Esophagus muscularis mucosa (tissue), 4 donors: ENCODE measurements around the gene TFF1. TPM values are rescaled to one million over a fixed set of nuclear protein-coding genes. Genes with fewer than 3 reads are reported as not detected.

ENCODE experiments used
- DNase-seq: peaks from one replicate; pipeline ENCODE4 v3.0.0-alpha.2; 2017; ENCODE audit errors: extremely low spot score
- H3K27ac ChIP-seq, 4 donors: fragments of 200-600 bp; sonication (generic); replicated peaks in 1 of 4; 1 replicate in 3 of 4; 2 replicates in 1 of 4; pipeline ENCODE4 v1.5.1; 2016 to 2019; ENCODE audit warnings: mild to moderate bottlenecking in 1 of 4
- H3K27me3 ChIP-seq, 4 donors: fragments of 200-600 bp; sonication (generic); one replicate each; pipeline versions ENCODE4 v1.5.1 to v1.6.0; 2016 to 2019
- H3K36me3 ChIP-seq, 4 donors: fragments of 200-600 bp; sonication (generic); one replicate each; pipeline ENCODE4 v1.5.1; 2016 to 2019
- H3K4me1 ChIP-seq, 4 donors: fragments of 200-600 bp; sonication (generic); one replicate each; pipeline ENCODE4 v1.5.1; 2016 to 2019
- H3K4me3 ChIP-seq, 4 donors: fragments of 200-600 bp; sonication (generic); 1 replicate in 2 of 4; 2 replicates in 2 of 4; pipeline ENCODE4 v1.5.1; 2016 to 2019; ENCODE audit warnings: mild to moderate bottlenecking in 4 of 4, moderate library complexity in 1 of 4
- H3K9me3 ChIP-seq, 4 donors: fragments of 200-600 bp; sonication (generic); 1 replicate in 3 of 4; 2 replicates in 1 of 4; pipeline ENCODE4 v1.5.1; 2016 to 2019
- EP300 ChIP-seq: sonication (generic); formaldehyde crosslinking; IDR thresholded peaks from one replicate; pipeline ENCODE4 v1.6.1; 2017; ENCODE audit warnings: antibody characterized with exemption
- POLR2A ChIP-seq: fragments of 450-650 bp; IDR thresholded peaks from one replicate; pipeline ENCODE4 v1.6.1; 2017; ENCODE audit warnings: antibody characterized with exemption, moderate library complexity, mild to moderate bottlenecking, low read depth
- POLR2AphosphoS5 ChIP-seq, 2 donors: sonication (generic); formaldehyde crosslinking; IDR thresholded peaks; one replicate each; pipeline ENCODE4 v1.6.1; 2017; ENCODE audit warnings: antibody characterized with exemption in 2 of 2
- WGBS: methylation state at CpG from one replicate; pipeline ENCODE4 v1.1.5; 2018; 5-methylcytosine and 5-hydroxymethylcytosine counted together
- intact Hi-C: fragments of 100-400 bp; cut with DNase I; formaldehyde crosslinking; loops from one replicate; pipeline ENCODE4 v1.15.1; 2023
- total RNA-seq, 4 donors: library from RNA; depleted of rRNA; stranded (reverse); fragments of >200 nt; gene quantifications; one replicate each; pipeline versions ENCODE4 v1.1.0 to v1.2.1, GENCODE V29; 2016
- TF ChIP-seq, protein P1 (sequence below), 3 experiments: fragments of 200-600 bp in 2 of 3; fragments of 450-650 bp in 1 of 3; sonication (generic) in 2 of 3; IDR thresholded peaks; one replicate each; pipeline ENCODE4 v1.5.1; 2017 to 2019; ENCODE audit warnings: antibody characterized with exemption in 3 of 3, mild to moderate bottlenecking in 2 of 3, moderate library complexity in 1 of 3

Gene TFF1
- total RNA-seq, 4 donors from 2014 or later = not detected

DNA sequence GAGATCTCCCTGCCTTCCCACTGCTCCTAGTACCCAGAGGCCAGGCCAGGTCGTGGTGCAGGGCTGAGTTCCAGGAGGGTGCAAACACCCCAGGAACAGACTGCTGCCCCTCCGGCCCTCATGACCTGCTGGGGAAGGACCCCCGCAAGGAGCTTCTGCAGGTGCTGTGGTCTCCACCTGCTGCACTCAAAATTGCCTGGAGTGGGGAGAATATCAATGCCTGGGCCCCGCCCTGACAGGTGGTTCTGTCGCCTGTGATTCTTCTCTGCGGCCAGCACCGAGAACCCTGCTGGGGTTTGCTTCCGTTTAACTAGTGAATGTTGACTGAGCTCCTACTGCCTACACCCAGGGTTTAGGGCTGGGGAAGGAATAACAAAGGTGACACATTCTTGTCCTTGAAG lies 49.0 kb downstream of the TFF1 start:
- no peak for DNase-seq
- 88% methylated on average over 8 of the region's 8 CpGs for WGBS
- no peaks in the 10 kb centered on the region for H3K36me3 ChIP-seq
- TF ChIP-seq, protein P1, sequence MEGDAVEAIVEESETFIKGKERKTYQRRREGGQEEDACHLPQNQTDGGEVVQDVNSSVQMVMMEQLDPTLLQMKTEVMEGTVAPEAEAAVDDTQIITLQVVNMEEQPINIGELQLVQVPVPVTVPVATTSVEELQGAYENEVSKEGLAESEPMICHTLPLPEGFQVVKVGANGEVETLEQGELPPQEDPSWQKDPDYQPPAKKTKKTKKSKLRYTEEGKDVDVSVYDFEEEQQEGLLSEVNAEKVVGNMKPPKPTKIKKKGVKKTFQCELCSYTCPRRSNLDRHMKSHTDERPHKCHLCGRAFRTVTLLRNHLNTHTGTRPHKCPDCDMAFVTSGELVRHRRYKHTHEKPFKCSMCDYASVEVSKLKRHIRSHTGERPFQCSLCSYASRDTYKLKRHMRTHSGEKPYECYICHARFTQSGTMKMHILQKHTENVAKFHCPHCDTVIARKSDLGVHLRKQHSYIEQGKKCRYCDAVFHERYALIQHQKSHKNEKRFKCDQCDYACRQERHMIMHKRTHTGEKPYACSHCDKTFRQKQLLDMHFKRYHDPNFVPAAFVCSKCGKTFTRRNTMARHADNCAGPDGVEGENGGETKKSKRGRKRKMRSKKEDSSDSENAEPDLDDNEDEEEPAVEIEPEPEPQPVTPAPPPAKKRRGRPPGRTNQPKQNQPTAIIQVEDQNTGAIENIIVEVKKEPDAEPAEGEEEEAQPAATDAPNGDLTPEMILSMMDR (IDR thresholded peaks at IDR 0.05) = no peak
- TF ChIP-seq POLR2AphosphoS5 (IDR thresholded peaks at IDR 0.05) = no peak
- no peak for TF ChIP-seq POLR2A
- no peak for TF ChIP-seq EP300
- no peak overlapping the region for H3K4me3 ChIP-seq
- H3K9me3 ChIP-seq = no peaks in the 10 kb centered on the region
- no peak overlapping the region for H3K27ac ChIP-seq
- peaks cover 0 to 35% (median 0%) of the 10 kb centered on the region in 4 donors for H3K27me3 ChIP-seq
- intact Hi-C loops = no loop called here
- peaks cover 0 to 4% (median 2%) of the 10 kb centered on the region in 4 donors for H3K4me1 ChIP-seq

DNA sequence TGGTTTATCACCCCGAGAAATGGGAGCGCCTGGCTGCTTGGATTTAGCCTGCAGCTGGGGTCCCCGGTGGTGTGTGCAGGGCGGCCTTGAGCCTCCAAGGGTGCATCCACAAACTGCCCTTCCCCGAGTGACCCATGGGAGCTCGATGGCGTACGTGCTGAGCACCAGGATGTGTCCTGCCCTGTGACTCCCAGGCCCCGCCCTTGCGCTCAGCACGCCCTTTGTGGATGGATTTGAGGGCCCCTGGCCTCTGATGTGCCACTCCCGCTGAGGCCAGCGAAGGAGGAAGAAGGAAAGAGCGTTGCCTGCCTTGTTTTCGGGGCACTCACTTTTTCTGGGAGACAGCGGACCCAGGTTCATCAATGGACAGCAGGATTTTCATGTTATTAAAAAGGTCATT lies 49.4 kb downstream of the TFF1 start:
- TF ChIP-seq POLR2A = no peak
- TF ChIP-seq, protein P1 (IDR thresholded peaks at IDR 0.05) = no peak
- TF ChIP-seq POLR2AphosphoS5 (IDR thresholded peaks at IDR 0.05) = no peak
- no peak for TF ChIP-seq EP300
- no peaks in the 10 kb centered on the region for H3K9me3 ChIP-seq
- no peaks in the 10 kb centered on the region for H3K36me3 ChIP-seq
- 96% methylated on average over 8 of the region's 16 CpGs for WGBS
- H3K27me3 ChIP-seq = peaks cover 0 to 31% (median 0%) of the 10 kb centered on the region in 4 donors
- no peak for DNase-seq
- H3K27ac ChIP-seq = no peak overlapping the region
- H3K4me3 ChIP-seq = no peak overlapping the region
- intact Hi-C loops = no loop called here
- H3K4me1 ChIP-seq = peaks cover 0 to 4% (median 2%) of the 10 kb centered on the region in 4 donors

GRCh38 chr21:42315296-42315891 lies 50.9 kb downstream of the TFF1 start, which contains the start of gene TFF3:
Gene TFF3 (minus strand): TSS chr21:42315409. CDS start chr21:42315374, 35 bp downstream.
- WGBS = 68% methylated on average over 15 of the region's 15 CpGs
- intact Hi-C loops = no loop called here

DNA sequence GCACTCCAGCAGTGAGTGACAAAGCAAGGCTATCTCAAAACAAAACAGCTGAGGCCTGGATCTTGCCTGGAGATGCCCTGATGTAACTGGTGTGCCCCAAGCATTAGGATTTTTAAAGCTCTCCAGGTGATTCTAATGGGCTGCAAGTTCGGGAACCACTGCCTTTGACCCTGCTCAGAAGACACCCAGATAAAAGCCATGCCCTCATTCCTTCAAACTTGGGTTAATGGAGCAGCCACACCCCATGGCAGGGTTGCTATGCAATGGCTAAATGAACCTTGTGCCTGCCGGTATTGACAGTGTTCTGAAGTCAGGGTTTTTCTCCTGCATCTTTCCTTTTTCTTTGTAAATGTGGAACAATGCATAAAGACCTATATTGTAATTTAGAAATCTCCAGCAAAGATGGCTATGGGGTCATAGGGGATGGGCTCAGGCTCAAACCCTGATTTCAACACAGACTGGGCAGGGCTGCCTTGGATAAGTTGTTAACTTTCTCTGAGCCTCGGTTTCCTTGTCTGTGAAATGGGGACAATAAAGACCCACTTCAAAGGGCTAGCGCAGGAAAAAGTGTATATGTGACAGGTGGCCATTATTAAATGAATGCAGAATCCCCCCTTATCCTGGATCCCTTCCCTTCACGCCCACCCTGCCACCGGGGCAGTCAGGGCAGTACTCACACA lies 51.6 kb downstream of the TFF1 start:
- peaks cover 0 to 35% (median under 1%) of the 10 kb centered on the region in 4 donors for H3K27me3 ChIP-seq
- DNase-seq = no peak
- H3K4me1 ChIP-seq = peaks cover 4 to 7% (median 5%) of the 10 kb centered on the region in 4 donors
- H3K36me3 ChIP-seq = no peaks in the 10 kb centered on the region
- H3K27ac ChIP-seq = no peak overlapping the region
- no peak overlapping the region for H3K4me3 ChIP-seq
- intact Hi-C loops = no loop called here
- 87% methylated on average over 6 of the region's 6 CpGs for WGBS
- H3K9me3 ChIP-seq = no peaks in the 10 kb centered on the region
- no peak for TF ChIP-seq POLR2AphosphoS5 (IDR thresholded peaks at IDR 0.05)
- no peak for TF ChIP-seq POLR2A
- TF ChIP-seq, protein P1 (IDR thresholded peaks at IDR 0.05) = no peak
- no peak for TF ChIP-seq EP300

More at GRCh38 chr21:42315296-42315891, 50.9 kb downstream of the TFF1 start, which contains the start of gene TFF3:
- TF ChIP-seq EP300 (no peak), POLR2A (no peak), POLR2AphosphoS5 (IDR thresholded peaks at IDR 0.05) (no peak)
- TF ChIP-seq, protein P1 (IDR thresholded peaks at IDR 0.05) = no peak
- Histone ChIP-seq H3K4me1 (peaks cover 0 to 4% (median 2%) of the 10 kb centered on the region in 4 donors), H3K36me3 (no peaks in the 10 kb centered on the region), H3K4me3 (no peak within 1 kb of the TSS), H3K27ac (no peak within 1 kb of the TSS), H3K9me3 (no peaks in the 10 kb centered on the region), H3K27me3 (peaks cover 0 to 28% (median 0%) of the 10 kb centered on the region in 4 donors)
- DNase-seq = no peak
